HG03196 (cell line): ENCODE data around the gene SPINK13.
"Not testable (repeated sequence)": the region's sequence is repeated elsewhere in the genome, so short reads cannot be mapped to it uniquely, and the experiment has no call there.

Source experiments
- ATAC-seq: cut with Tn5 transposase; IDR thresholded peaks from one replicate; pipeline ENCODE4 v1.9.1; 2021; ENCODE audit not compliant: unreplicated experiment

The SPINK13 gene, protein sequence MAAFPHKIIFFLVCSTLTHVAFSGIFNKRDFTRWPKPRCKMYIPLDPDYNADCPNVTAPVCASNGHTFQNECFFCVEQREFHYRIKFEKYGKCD

DNA sequence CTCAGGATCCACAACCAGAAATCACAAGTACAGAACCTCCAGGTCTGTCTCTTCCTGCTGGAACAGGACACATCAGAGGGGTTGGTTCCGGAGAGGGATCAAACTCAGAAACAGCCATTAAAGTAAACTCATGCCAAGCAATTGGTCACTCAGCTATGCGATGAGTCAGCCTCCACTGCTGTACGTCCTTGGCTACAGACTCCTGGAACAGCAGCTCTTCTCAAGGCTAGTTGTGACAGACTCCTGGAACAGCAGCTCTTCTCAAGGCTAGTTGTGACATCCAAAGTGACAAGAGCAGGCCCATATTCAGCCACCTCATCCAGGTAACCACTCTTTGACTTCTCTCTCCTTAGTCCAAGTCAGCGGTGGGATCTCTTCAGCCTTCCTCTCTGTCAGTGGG lies at the start of gene SPINK13:
Gene SPINK13, plus strand, starts transcription at position 229 of the 400 bp plus-strand sequence. CDS start 1,279 bp downstream, outside the sequence.
- ATAC-seq = no peak

DNA sequence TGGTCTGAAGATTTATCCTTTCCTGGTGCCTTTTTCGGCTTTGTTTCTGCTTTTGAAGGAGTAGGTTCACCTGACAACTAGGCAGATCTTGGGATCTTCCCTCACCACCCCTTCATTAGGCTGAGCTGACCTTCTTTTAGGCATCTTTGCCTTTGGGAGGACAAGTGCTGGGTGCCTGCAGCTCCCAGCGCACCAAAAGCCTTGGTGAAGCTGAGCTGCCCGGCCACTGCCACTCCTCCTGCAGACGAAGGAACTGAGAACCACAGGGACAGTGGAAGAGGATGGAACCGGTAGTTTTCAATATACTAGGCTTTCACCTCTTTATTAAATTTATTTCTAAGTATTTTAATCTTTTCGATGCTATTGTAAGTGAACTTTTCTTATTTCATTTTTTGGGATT lies 47.1 kb upstream of the SPINK13 start:
- ATAC-seq = no peak

DNA sequence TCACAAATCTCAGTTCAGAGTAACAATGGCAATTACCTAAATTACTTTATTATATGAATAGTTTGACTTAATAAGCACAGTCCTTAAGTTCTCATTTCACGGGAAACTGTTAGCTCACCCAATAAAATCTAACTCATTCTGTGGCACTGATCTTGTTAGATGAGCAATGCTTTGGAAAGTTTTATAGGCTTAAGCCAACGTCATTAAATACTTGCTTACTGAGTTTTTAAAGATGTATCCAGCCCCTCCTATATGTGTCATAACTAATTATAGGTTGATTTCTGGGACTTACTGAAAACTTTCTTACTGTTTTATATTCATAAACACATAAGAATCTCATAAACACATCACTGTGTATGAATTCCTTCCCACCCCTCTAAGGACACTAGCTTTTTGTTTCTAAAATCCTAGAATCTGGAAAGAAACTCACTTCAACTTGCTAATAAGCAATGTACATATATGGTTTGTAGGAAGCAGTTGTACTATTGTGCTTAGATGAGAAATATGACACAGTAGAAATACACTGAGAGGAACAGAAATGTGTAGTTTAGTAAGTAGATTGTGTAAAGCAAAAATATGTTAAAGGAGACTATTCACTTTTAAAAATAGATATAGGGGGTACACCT lies 44.4 kb upstream of the SPINK13 start:
- no peak for ATAC-seq

DNA sequence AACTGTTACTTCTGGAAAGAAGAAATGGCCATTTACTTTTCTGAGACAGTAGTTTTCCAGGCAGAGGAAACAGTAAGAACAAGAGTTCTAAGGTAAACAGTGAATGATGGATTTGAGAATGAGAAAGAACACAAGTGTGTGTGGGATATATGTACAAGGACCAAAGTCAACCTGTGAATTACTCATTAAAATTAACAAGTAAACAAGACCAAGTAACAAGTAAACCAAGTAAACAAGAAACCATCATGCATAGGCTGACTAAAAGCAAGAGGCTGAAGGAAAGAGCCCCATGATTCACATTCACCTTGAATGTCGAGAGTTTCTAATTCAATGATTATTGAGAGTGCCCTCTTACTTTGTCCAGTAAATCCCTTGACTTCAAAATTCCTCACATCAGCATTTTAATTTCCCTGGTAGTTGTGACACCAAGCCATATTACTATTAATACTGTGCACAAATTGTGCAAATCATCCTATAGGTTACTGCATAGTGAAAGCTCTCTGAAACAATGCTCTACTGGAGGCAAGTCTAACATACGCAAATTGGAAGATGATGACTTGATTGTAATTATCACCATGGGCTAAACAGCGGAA lies 40.1 kb upstream of the SPINK13 start:
- no peak for ATAC-seq

DNA sequence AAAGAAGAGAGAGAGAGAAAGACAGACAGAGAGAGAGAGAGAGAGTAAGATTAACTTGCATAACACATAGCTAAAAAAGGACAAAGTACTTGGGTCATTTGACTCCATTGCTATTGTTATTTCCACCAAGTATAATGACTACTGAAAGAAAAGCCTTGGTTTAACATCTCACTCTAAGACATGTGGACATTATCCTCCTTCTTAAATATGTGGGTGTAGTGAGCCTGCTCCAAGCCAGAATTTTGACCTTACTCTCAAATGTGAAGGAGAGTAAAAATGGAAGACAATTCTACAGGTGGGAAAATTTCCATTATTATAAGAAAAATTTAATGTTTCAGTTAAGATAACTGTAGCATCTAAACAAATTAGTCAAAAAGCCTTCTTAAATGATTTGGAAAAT lies 38.8 kb upstream of the SPINK13 start:
- ATAC-seq = no peak

DNA sequence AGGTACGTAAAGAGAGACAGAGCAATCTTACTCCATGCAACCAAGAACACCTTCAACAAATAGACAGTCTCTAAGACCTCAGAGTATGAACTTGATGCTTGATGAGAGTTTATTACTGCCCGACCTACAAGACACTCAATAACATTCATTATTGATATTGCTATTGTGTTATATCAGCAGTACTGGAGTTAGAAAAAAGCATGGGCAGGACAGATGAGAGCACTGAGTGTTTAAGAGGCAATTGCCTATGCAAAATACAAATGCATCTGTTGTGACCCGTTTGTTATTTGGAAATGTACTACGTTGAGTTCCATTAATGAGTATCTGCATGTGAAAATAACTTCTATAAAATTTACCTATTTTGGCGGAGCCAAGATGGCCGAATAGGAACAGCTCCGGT lies 38.4 kb upstream of the SPINK13 start:
- no peak for ATAC-seq

DNA sequence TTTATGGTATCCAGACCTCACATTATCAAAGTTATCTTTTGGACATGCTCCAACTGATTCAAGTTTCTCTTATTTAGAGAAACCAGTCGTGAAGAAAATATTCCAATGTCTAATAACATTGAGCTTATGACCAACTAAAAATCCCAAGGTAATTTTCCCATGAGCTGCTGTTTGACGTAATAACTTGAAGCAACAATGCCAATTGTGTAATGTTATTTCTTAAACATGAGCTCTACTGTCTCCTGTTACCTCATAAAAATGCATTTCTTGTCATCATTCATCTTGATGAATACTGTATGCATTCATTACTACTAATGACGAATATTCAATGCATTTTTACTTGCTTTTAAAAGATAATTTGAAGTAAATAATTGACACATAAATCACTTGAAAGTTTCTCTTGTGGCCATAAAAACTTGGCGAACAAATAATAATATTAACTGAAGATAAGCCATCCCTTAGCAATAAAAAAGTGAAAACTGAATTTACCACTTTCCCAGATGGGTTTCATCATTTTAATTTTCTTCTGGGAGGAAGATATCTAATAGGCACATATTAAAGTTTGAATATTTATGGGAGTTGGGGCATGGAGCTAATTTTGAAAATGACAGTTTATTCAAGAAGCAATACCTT lies 30.7 kb upstream of the SPINK13 start:
- no peak for ATAC-seq

DNA sequence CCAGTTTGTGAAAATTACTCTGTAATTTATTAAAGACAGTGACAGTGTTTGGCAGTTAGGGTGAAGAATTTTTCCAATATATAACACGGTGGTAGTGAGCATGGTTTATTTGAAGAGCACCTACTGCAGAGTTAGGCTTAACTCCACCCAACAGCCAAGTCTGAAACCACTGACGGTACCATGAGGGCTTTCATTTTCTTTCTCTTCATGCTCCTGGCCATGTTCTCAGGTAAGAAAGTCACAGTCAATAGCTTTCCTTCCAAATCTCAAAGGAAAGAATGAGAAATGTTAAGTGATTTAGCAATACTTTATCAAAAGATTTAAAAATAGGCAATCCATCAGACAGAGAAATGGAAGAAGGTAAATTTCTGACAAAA lies 30.2 kb upstream of the SPINK13 start, which contains the start of gene MARCOL:
Gene MARCOL, plus strand, starts transcription at position 108 of the 377 bp plus-strand sequence. Its CDS starts 73 bp downstream, at position 181.
- ATAC-seq = no peak

DNA sequence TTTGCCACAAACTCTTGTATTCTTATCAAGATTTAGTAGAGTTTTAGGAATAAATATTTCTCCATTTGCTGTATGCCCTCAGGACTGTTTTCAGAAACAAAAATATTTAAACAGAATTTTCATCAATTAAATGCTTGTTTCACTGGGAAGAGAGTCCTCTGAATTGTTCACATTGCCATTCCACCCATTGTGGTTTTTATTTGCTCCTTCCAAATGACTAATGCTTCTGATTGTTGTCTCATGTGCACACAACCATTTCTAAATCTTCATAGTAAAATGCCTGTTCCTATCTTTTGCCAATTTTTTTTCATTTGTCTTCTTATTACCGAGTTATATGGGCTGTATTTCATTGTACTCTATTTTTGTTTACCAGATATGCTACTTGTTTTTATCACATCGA lies 19.7 kb upstream of the SPINK13 start:
- no peak for ATAC-seq

DNA sequence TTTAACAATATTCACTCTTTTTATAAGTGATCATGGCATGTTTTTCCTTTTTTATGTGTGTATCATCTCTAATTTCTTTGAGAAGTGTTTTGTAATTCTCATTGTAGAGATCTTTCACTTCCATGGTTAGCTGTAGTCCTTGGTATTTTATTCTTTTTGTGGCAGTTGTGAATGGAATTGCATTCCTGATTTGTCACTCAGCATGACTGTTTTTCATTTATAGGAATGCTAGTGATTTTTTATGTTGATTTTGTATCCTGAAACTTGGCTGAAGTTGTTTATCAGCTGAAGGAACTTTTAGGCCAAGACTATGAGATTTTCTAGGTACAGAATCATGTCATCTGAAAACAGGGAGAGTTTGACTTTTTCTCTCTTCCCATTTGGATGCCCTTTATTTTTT lies 13.1 kb upstream of the SPINK13 start:
- ATAC-seq = no peak

DNA sequence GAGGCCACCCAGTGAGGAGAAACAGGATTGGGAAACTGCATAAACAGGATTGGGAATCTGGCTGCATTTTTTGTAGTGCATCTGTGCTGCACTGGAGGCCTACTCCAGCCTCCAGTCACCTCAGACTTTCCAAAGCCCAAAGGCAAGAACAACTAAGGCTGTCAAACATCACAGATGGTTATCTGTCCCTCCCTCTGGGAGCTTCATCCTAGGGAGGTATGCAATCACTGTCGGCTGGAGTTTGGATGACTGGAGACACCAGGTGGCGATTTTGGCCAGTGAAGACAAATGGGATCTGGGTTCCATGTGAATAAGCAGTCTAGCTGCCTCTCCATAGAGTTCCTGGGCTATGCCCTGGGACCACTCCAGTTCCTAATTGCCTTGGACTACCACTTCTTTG lies 9.3 kb upstream of the SPINK13 start:
- ATAC-seq = no peak

DNA sequence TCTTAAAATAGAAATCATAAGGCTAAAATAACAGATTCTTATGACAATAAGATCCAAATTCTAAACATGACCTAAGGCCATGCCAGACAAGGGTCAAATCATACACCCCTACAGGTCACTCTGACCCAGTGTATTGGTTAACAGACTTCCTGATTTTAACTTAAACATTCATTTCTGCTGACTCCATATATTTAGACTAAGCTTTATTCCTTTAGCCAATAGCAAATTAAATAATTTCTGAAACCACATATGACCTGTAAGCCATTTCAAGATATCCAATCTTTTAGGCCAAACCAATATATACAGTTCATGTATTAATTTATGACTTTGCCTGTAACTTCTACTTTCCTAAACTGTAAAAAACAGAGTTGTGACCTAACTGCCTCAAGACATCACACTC lies 7.4 kb upstream of the SPINK13 start:
- no peak for ATAC-seq

DNA sequence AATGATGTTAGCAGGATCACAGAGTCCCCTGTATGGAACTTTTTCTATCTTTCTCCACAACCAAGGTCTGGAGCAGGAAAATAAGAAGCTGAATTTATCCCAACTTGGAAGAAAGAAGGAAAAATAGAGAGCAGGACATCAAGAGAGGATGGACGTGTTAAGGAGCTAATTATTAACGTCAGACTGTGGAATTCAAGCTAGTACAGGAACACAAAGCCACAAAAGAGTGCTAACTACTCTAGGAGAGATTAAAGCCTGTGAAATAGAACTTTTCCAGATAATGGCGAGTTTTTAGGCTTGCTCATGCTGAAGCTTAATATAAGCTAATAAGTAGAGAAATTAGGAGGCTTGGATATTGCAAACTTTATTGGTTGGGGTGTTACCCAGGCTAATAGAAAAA lies 632 bp upstream of the SPINK13 start:
- ATAC-seq = no peak

DNA sequence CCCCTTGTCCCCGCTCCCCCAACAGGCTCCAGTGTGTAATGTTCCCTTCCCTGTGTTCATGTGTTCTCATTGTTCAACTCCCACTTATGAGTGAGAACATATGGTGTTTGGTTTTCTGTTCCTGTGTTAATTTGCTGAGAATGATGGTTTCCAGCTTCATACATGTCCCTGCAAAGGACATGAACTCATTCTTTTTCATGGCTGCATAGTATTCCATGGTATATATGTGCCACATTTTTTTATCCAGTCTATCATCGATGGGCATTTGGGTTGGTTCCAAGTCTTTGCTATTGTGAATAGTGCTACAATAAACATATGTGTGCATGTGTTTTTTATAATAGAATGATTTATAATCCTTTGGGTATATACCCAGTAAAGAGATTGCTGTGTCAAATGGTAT lies 6.5 kb downstream of the SPINK13 start:
- not testable (repeated sequence) for ATAC-seq

DNA sequence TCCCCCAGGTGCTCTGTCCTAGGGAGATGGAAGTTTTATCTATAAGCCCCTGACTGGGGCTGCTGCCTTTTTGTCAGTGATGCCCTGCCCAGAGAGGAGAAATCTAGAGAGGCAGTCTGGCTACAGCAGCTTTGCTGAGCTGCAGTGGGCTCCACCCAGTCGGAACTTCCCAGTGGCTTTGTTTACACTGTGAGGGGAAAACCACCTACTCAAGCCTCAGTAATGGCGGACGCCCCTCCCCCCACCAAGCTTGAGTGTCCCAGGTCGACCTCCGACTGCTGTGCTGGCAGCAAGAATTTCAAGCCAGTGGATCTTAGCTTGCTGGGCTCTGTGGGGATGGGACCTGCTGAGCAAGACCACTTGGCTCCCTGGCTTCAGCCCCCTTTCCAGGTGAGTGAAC lies 12.3 kb downstream of the SPINK13 start:
- ATAC-seq = not testable (repeated sequence)

DNA sequence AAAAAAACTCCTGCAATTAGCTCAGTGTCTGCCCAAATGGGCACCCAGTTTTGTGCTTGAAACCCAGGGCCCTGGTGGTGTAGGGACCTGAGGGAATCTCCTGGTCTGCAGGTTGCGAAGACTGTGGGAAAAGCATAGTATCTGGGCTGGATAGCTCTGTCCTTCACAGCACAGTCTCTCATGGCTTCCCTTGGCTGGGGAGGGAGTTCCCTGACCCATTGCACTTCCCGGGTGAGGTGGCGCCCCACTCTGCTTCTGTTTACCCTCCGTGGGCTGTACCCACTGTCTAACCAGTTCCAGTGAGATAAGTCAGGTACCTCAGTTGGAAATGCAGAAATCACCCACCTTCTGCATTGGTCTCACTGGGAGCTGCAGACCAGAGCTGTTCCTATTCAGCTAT lies 12.7 kb downstream of the SPINK13 start:
- ATAC-seq = not testable (repeated sequence)

DNA sequence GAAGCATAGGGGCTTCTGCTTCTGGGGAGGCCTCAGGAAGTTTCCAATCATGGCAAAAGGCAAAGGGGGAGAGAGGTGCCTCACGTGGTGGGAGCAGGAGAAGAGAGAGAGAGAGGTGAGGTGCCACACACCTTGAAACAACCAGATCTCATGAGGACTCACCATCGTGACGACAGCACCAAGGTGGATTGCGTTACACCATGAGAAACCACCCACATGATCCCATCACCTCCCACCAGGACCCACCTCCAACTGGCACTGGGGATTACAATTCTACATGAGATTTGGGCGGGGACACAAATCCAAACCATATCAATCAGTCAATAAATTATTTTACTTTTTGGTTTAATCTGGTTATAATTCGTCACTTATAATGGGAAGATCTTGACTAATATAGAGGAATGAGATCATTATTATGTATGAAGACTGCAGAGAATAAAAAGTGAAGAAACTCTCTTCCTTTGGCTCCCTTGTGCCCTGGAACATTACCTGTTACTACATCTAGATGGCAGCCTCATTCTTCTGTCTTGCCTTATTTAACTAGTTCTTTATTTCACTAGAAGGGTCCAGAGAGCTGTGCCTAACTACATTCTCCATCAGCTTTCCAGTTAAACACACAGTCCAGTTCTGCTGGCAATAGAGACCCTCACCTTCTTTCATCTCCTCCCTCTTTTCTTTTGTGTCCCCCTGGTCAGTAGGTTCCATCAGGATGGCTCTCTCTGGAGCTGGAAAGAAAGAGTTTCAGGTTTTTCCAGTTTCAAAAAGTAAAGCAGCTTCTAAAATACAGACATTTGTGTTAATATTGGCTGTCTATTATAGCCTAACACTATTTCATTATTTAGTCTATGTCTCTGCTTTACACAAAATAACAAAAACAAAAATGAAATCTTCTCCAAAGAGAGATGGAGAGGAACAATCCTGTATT lies 21.9 kb downstream of the SPINK13 start:
- ATAC-seq = no peak

DNA sequence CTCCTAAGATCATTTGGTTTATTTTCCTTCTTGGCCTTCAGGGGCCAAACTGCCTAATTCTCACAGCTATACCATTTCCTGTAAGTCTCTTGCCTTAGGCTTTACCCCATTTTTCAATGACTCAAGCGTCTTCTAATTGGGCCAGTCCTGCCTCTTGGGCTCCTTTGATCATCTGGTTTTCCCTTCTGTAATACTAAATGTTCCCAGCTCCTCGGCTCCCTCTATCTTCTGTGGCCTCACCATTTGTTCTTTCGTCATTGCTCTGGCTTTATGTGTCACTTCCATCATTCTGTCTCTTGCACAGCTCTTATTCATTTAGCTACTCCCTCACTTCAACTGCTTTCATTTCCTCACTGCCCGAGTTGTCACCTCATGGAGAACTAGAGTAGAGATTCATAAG lies 29.1 kb downstream of the SPINK13 start:
- no peak for ATAC-seq

DNA sequence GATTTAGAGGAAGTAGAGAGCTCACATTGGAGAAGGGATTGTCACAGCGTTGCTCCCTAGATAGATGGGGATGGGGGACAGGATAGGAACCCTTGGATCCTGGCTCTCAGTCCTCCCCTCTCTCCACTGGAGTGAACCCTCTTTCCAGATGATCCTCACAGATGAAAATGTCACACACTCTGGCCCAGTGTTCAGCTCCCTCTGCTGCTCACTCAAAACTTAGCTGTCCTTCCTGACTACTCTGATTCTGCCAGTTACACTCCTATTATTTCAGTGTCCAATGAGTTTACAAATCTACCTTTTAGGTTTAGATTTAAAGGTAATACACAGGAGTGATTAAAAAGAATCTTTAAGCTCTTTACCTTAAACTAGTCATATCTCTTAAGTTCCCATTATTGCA lies 37.9 kb downstream of the SPINK13 start:
- no peak for ATAC-seq

DNA sequence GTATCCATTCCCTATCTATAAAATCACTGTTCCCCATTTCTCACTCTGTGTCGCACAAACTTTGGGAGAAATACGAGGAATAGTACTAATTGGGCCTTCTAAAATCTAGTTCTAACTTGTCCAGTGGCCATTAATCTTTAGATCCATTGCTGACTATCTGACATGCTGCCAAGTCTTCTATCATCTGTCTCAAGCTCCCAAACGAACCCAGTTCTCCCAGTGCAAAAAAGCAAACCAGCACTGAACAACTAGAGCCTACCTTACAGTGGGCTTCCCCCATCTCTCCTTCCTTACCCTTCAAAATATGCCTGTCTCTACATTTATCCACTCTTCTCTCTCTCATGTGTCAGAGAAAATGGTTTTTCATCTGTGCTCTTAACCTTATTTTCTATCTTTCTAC lies 40.4 kb downstream of the SPINK13 start:
- no peak for ATAC-seq

DNA sequence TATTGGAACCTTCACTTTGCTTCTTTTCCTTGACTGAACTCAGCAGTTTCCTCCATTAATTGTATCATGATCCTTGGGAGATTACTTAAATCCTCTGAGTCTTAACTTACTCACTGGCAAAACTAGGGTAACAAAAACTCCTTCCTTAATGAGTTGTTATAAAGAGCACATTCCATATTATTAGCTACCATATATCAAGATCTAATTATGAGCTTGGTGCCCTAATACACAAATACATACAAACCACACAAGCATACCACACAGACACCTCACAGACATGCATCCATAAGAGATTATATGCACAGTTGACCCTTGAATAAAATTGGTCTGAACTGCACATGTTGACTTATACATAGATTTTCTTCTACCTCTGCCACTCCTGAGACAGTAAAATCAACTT lies 41.2 kb downstream of the SPINK13 start:
- no peak for ATAC-seq
